Memory B cell (primary cell): ENCODE results near the gene KDM1A.
A peak's percentile ranks its signal among the peaks of the same experiment; 100 is the strongest.

Source experiments
- ATAC-seq: fragments of 150-1000 bp; cut with Tn5 transposase; 2 replicates; pipeline ENCODE4 v1.10.0; 2021; ENCODE audit warnings: low read depth, mild to moderate bottlenecking, moderate library complexity
- DNase-seq, 2 donors: peaks; one replicate each; pipeline ENCODE4 v3.0.0; 2022; ENCODE audit warnings: low spot score in 2 of 2
- H3K27ac Mint-ChIP-seq: one replicate; pipeline ENCODE4 v1.8.0; 2022; ENCODE audit warnings: mild to moderate bottlenecking, moderate library complexity, mixed read lengths
- H3K27me3 Mint-ChIP-seq: one replicate; pipeline ENCODE4 v1.8.0; 2022; ENCODE audit warnings: mixed read lengths
- H3K36me3 Mint-ChIP-seq: one replicate; pipeline ENCODE4 v1.8.0; 2022; ENCODE audit warnings: mild to moderate bottlenecking, mixed read lengths
- H3K4me1 Mint-ChIP-seq: one replicate; pipeline ENCODE4 v1.8.0; 2022; ENCODE audit warnings: mixed read lengths
- H3K4me3 Mint-ChIP-seq: one replicate; pipeline ENCODE4 v1.8.0; 2022; ENCODE audit warnings: mild to moderate bottlenecking, moderate library complexity, mixed read lengths
- H3K9me3 Mint-ChIP-seq: one replicate; pipeline ENCODE4 v1.8.0; 2022; ENCODE audit warnings: mixed read lengths

KDM1A gene

GRCh38 chr1:23069149-23069548 lies 49.9 kb downstream of the KDM1A start:
- ATAC-seq (no peak), DNase-seq (no peak)
- Mint-ChIP-seq H3K27ac (no peak overlapping the region), H3K4me3 (no peak overlapping the region), H3K36me3 (peaks cover 36% of the 10 kb centered on the region), H3K9me3 (no peaks in the 10 kb centered on the region), H3K27me3 (no peaks in the 10 kb centered on the region), H3K4me1 (no peaks in the 10 kb centered on the region)

GRCh38 chr1:23069675-23070074 lies 50.4 kb downstream of the KDM1A start:
- H3K36me3 Mint-ChIP-seq: peaks cover 33% of the 10 kb centered on the region
- no peak overlapping the region for H3K4me3 Mint-ChIP-seq
- DNase-seq: no peak
- no peak overlapping the region for H3K27ac Mint-ChIP-seq
- no peaks in the 10 kb centered on the region for H3K4me1 Mint-ChIP-seq
- ATAC-seq: no peak
- H3K27me3 Mint-ChIP-seq: no peaks in the 10 kb centered on the region
- no peaks in the 10 kb centered on the region for H3K9me3 Mint-ChIP-seq

- ATAC-seq (no peak), DNase-seq (no peak)
- Mint-ChIP-seq H3K4me3 (no peak overlapping the region), H3K27ac (no peak overlapping the region), H3K36me3 (peaks cover 23% of the 10 kb centered on the region), H3K9me3 (no peaks in the 10 kb centered on the region), H3K4me1 (no peaks in the 10 kb centered on the region), H3K27me3 (no peaks in the 10 kb centered on the region)
Observed at GRCh38 chr1:23074012-23074411, 54.7 kb downstream of the KDM1A start.

- ATAC-seq: no peak
- Mint-ChIP-seq H3K27me3 (no peaks in the 10 kb centered on the region), H3K4me3 (no peak overlapping the region), H3K36me3 (peaks cover 38% of the 10 kb centered on the region), H3K4me1 (no peaks in the 10 kb centered on the region), H3K27ac (peak overlapping the region; percentile 19), H3K9me3 (no peaks in the 10 kb centered on the region)
- DNase-seq: no peak
Observed at GRCh38 chr1:23079025-23079424, 59.8 kb downstream of the KDM1A start.

- H3K9me3 Mint-ChIP-seq: no peaks in the 10 kb centered on the region
- H3K4me1 Mint-ChIP-seq: no peaks in the 10 kb centered on the region
- H3K4me3 Mint-ChIP-seq: no peak overlapping the region
- H3K27me3 Mint-ChIP-seq: no peaks in the 10 kb centered on the region
- DNase-seq: no peak
- ATAC-seq: no peak
- H3K27ac Mint-ChIP-seq: no peak overlapping the region
- peaks cover 41% of the 10 kb centered on the region for H3K36me3 Mint-ChIP-seq
Observed at GRCh38 chr1:23080885-23081284, 61.6 kb downstream of the KDM1A start.

GRCh38 chr1:23081376-23081775 lies 62.1 kb downstream of the KDM1A start:
- ATAC-seq (peak; percentile 29), DNase-seq (no peak)
- no peaks in the 10 kb centered on the region for H3K9me3 Mint-ChIP-seq
- H3K36me3 Mint-ChIP-seq: peaks cover 43% of the 10 kb centered on the region
- H3K4me1 Mint-ChIP-seq: no peaks in the 10 kb centered on the region
- H3K27me3 Mint-ChIP-seq: no peaks in the 10 kb centered on the region
- H3K4me3 Mint-ChIP-seq: no peak overlapping the region
- no peak overlapping the region for H3K27ac Mint-ChIP-seq

- ATAC-seq (no peak), DNase-seq (no peak)
- H3K4me1 Mint-ChIP-seq: no peaks in the 10 kb centered on the region
- no peak overlapping the region for H3K4me3 Mint-ChIP-seq
- H3K27me3 Mint-ChIP-seq: no peaks in the 10 kb centered on the region
- H3K27ac Mint-ChIP-seq: no peak overlapping the region
- peaks cover 44% of the 10 kb centered on the region for H3K36me3 Mint-ChIP-seq
- H3K9me3 Mint-ChIP-seq: no peaks in the 10 kb centered on the region
Observed at GRCh38 chr1:23083714-23084480, 64.6 kb downstream of the KDM1A start.

GRCh38 chr1:23084880-23085279 lies 65.6 kb downstream of the KDM1A start:
- Mint-ChIP-seq H3K9me3 (no peaks in the 10 kb centered on the region), H3K4me1 (no peaks in the 10 kb centered on the region), H3K27me3 (no peaks in the 10 kb centered on the region), H3K4me3 (no peak overlapping the region), H3K36me3 (peaks cover 36% of the 10 kb centered on the region), H3K27ac (no peak overlapping the region)
- no peak for ATAC-seq
- DNase-seq: no peak

- no peaks in the 10 kb centered on the region for H3K27me3 Mint-ChIP-seq
- DNase-seq: no peak
- no peak for ATAC-seq
- H3K4me1 Mint-ChIP-seq: no peaks in the 10 kb centered on the region
- H3K36me3 Mint-ChIP-seq: peaks cover 31% of the 10 kb centered on the region
- no peaks in the 10 kb centered on the region for H3K9me3 Mint-ChIP-seq
- no peak overlapping the region for H3K4me3 Mint-ChIP-seq
- H3K27ac Mint-ChIP-seq: no peak overlapping the region
Observed at GRCh38 chr1:23085696-23086095, 66.4 kb downstream of the KDM1A start.

GRCh38 chr1:23088027-23088426 lies 68.8 kb downstream of the KDM1A start:
- ATAC-seq: no peak
- no peak for DNase-seq
- H3K36me3 Mint-ChIP-seq: peaks cover 27% of the 10 kb centered on the region
- no peak overlapping the region for H3K27ac Mint-ChIP-seq
- H3K9me3 Mint-ChIP-seq: no peaks in the 10 kb centered on the region
- H3K27me3 Mint-ChIP-seq: no peaks in the 10 kb centered on the region
- H3K4me1 Mint-ChIP-seq: no peaks in the 10 kb centered on the region
- no peak overlapping the region for H3K4me3 Mint-ChIP-seq

GRCh38 chr1:23090056-23090455 lies 70.8 kb downstream of the KDM1A start:
- Mint-ChIP-seq H3K9me3 (no peaks in the 10 kb centered on the region), H3K27ac (no peak overlapping the region), H3K4me3 (no peak overlapping the region), H3K27me3 (no peaks in the 10 kb centered on the region), H3K36me3 (peaks cover 31% of the 10 kb centered on the region), H3K4me1 (no peaks in the 10 kb centered on the region)
- DNase-seq: no peak
- no peak for ATAC-seq

GRCh38 chr1:23091545-23091944 lies 72.3 kb downstream of the KDM1A start:
- H3K27me3 Mint-ChIP-seq: no peaks in the 10 kb centered on the region
- H3K27ac Mint-ChIP-seq: no peak overlapping the region
- ATAC-seq: no peak
- H3K9me3 Mint-ChIP-seq: no peaks in the 10 kb centered on the region
- no peaks in the 10 kb centered on the region for H3K4me1 Mint-ChIP-seq
- no peak for DNase-seq
- peaks cover 31% of the 10 kb centered on the region for H3K36me3 Mint-ChIP-seq
- H3K4me3 Mint-ChIP-seq: no peak overlapping the region

- peaks cover 28% of the 10 kb centered on the region for H3K36me3 Mint-ChIP-seq
- no peak overlapping the region for H3K4me3 Mint-ChIP-seq
- no peak for ATAC-seq
- DNase-seq: no peak
- no peaks in the 10 kb centered on the region for H3K9me3 Mint-ChIP-seq
- H3K27me3 Mint-ChIP-seq: no peaks in the 10 kb centered on the region
- no peak overlapping the region for H3K27ac Mint-ChIP-seq
- H3K4me1 Mint-ChIP-seq: no peaks in the 10 kb centered on the region
Observed at GRCh38 chr1:23092447-23092846, 73.2 kb downstream of the KDM1A start.

- DNase-seq (no peak), ATAC-seq (no peak)
- Mint-ChIP-seq H3K27me3 (no peaks in the 10 kb centered on the region), H3K9me3 (no peaks in the 10 kb centered on the region), H3K4me1 (peaks cover 12% of the 10 kb centered on the region), H3K36me3 (peaks cover 16% of the 10 kb centered on the region), H3K27ac (no peak overlapping the region), H3K4me3 (no peak overlapping the region)
Observed at GRCh38 chr1:23097316-23097715, 78.0 kb downstream of the KDM1A start.

GRCh38 chr1:23098463-23099170 lies 79.3 kb downstream of the KDM1A start:
- Mint-ChIP-seq H3K27ac (no peak overlapping the region), H3K36me3 (peaks cover 8% of the 10 kb centered on the region), H3K9me3 (no peaks in the 10 kb centered on the region), H3K27me3 (no peaks in the 10 kb centered on the region), H3K4me1 (peaks cover 18% of the 10 kb centered on the region), H3K4me3 (peak overlapping the region; percentile 12)
- DNase-seq (peak; percentile 55 to 59), ATAC-seq (peak; percentile 72)
